Daoy (cell line): ENCODE results near the gene PTPN7. TPM values are rescaled to one million over a fixed set of nuclear protein-coding genes. Genes with fewer than 3 reads are reported as not detected.
"Not testable (repeated sequence)": the region's sequence is repeated elsewhere in the genome, so short reads cannot be mapped to it uniquely, and the experiment has no call there.

Experiments used
- DNase-seq: peaks from one replicate; pipeline ENCODE4 v3.0.0-alpha.2; 2015; ENCODE audit warnings: low read depth
- total RNA-seq: library from RNA; depleted of rRNA; stranded (reverse); fragments of >200 nt; shearing (Covaris generic); gene quantifications from 2 replicates; pipeline ENCODE4 v1.2.3, GENCODE V29; 2014

PTPN7 gene
- total RNA-seq, 1 experiment from 2014 or later = 1.5 TPM

- DNase-seq = no peak
Measured at GRCh38 chr1:202152399-202152798, 8.0 kb downstream of the PTPN7 start.

GRCh38 chr1:202151045-202151444 lies 9.4 kb downstream of the PTPN7 start:
- DNase-seq = no peak

DNA sequence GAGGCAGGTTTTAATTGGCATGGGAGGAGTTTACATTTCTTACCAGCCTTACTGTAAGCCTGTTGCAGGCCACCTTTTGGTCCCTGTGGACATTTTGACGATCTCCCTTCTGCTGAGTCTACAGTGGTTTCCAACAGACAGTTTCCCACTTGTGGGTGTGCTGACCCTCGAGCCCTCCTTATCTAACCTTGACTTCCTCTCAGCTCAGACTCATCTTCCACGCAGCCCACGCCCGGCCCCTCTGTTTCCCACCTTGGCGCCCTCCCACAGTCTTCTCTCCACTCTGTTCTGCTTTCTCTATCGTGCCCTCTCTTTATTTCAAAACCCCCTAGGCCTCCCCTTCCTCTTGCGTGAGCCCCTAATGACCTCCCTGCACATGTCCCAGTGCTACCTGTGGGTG lies 9.8 kb downstream of the PTPN7 start:
- no peak for DNase-seq

- no peak for DNase-seq
Measured at GRCh38 chr1:202150187-202150586, 10.2 kb downstream of the PTPN7 start.

DNA sequence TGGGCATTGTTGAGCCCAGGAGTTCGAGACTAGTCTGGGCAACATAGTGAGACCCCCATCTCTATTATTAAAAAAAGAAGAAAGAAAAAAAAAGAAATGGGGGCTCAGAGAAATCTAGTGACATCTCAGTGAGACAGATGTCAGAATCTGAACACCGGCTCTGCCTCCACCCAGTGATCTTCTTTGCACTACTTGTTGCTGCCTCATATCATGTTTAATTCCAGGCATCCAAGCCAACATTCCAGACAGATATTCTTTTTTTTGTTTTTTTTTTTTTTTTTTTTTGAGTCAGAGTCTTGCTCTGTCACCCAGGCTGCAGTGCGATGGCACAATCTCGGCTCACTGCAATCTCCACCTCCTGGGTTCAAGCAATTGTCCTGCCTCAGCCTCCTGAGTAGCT lies 10.8 kb downstream of the PTPN7 start:
- DNase-seq = no peak

GRCh38 chr1:202148391-202148790 lies 12.0 kb downstream of the PTPN7 start:
- DNase-seq = no peak

- DNase-seq = no peak
Measured at GRCh38 chr1:202146993-202147392, 13.4 kb downstream of the PTPN7 start.

- DNase-seq = no peak
Measured at GRCh38 chr1:202146279-202146678, 14.1 kb downstream of the PTPN7 start.

GRCh38 chr1:202145744-202146140 lies 14.7 kb downstream of the PTPN7 start:
- DNase-seq = not testable (repeated sequence)

- no peak for DNase-seq
Measured at GRCh38 chr1:202145068-202145743, 15.2 kb downstream of the PTPN7 start.

DNA sequence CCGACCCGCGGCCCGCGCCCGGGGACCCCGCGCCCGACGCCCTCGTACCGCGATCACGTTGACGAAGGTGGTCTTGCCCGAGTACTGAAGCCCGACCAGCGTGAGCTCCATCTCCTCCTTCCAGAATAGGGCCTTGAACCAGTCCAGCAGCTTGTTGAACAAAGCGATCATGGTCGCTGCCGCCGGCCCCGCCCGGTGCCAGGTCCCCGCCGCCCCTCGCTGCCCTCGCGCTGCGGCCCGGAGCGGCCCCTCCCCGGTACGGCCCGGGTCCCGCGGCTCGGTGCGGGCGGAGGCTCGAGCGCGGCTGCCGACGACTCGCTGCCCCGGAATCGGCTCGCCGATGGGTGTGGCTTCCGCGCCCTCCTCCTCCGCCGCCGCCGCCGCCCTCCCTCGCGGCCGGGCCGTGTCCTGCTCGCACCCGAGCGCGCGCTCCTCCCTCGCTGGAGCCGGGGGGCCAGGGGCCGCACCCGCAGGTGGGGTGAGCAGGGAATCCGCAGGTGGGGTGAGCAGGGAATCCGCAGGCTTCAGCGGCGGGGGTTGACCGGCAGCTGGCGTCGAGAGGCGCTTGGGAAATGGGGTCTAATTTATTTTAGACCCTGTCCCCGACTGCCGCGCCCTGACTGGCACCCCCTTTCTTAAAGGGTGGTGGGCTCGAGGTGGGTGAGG lies 15.9 kb downstream of the PTPN7 start, which contains the start of gene ARL8A:
ARL8A (minus strand) TSS at position 336 of the 666 bp plus-strand sequence; CDS start at position 171, 165 bp downstream.
- DNase-seq = peak; percentile 77

GRCh38 chr1:202143768-202144401 lies 16.5 kb downstream of the PTPN7 start:
- no peak for DNase-seq

GRCh38 chr1:202143011-202143767 lies 17.2 kb downstream of the PTPN7 start:
- DNase-seq = no peak

DNA sequence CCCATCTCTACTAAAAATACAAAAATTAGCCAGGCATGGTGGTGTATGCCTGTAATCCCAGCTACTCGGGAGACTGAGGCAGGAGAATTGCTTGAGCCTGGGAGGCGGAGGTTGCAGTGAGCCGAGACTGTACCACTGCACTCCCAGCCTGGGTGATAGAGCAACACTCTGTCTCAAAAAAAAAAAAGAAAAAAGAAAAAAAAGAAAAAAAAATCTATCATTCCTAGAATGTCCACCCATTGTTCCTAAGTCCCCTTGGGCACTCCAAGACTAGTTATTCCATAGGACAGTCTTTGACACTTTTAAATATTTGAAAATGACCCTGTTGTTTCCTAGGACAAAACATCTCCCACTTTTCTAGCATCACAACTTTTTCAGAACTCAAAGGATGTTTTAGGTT lies 18.9 kb downstream of the PTPN7 start:
- DNase-seq = not testable (repeated sequence)

DNA sequence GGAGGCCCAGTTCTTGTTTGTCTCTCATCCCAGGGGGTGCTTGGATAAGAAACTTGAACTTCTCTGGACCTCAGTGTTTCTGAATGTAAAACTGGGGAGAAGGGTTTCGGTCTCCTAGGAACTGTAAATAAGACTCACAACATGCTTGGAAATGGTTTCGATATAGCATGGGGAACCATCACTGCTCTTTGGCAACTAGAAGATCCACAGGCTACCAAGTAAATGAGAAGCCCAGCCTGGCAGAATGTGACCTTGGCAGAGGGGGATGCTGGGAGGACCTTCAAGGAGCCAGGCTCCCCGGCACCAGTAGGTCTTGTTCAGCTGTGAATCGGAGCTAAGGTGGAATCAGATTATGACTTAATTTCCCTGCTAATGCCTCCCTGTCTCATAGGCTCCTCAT lies 19.6 kb downstream of the PTPN7 start:
- DNase-seq = no peak

GRCh38 chr1:202135221-202135721 lies 25.1 kb downstream of the PTPN7 start:
- peak; percentile 73 for DNase-seq

GRCh38 chr1:202134645-202135172 lies 25.7 kb downstream of the PTPN7 start:
- DNase-seq = no peak

GRCh38 chr1:202133989-202134388 lies 26.4 kb downstream of the PTPN7 start:
- DNase-seq = no peak

DNA sequence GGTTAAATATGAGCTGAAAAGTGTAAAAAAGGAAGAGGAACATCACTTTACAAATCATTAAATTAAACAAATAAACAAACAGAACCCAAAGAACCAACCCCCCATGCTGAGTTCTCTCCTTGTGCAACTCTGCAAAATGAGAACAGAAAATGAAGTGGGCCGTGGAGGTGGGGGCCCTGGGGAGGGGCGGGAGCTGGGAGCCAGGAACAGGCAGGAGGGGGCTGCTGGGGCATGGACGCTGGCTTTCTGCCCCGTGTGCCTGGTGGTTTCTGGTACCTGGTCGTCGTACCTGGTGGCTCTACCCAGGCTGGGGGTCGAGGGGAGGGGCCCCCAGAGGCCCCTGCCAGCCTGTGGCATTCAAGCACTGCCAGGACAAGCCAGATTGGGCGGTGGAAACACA lies 26.9 kb downstream of the PTPN7 start:
- DNase-seq = no peak

GRCh38 chr1:202133001-202133400 lies 27.4 kb downstream of the PTPN7 start:
- DNase-seq = no peak

GRCh38 chr1:202131956-202132821 lies 28.2 kb downstream of the PTPN7 start:
- no peak for DNase-seq
